CD4-positive, alpha-beta T cell treated with Interleukin-15 for 1 hour (primary cell): ENCODE measurements around the gene TNFAIP2.
"Not testable (repeated sequence)": the region's sequence is repeated elsewhere in the genome, so short reads cannot be mapped to it uniquely, and the experiment has no call there.

Experiments
- DNase-seq: peaks from one replicate; pipeline ENCODE4 v3.0.0-alpha.2; 2020

Gene TNFAIP2

DNA sequence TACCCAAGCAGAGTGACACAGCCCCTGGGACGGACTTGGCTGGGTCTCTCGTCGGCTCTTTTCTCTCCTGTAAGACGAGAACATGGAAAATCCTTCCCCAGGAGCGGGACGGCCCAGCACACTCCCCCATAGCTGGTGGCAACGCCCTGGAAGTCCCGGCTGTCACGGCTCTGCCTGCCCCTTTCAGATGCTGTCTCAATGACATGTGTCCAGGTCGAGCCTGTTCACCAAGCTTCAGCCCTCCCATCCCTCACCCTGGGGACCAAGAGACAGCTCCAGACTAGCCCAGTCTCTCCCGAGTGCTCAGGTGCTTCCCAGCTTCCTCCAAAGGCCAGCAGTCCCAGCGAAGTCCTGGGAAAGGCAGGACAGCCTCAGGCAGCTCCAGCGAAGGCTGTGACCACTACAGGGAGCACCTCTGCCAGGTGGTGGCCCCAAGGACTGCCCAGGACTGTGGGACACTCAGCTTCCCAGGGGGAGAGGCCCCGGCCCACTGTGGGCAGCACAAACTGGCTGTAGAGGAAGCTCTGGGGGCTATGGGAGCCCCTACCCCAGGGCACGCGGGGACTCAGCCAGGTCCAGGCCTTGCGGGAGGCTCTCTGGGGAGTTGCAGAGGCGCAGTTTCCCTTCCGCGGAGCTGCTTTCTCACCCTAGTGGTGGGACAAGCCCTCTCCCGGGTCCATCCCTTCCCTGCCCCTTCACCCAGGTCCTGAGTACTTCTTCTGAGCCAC is 33.6 kb downstream of the TNFAIP2 start:
- DNase-seq = no peak

DNA sequence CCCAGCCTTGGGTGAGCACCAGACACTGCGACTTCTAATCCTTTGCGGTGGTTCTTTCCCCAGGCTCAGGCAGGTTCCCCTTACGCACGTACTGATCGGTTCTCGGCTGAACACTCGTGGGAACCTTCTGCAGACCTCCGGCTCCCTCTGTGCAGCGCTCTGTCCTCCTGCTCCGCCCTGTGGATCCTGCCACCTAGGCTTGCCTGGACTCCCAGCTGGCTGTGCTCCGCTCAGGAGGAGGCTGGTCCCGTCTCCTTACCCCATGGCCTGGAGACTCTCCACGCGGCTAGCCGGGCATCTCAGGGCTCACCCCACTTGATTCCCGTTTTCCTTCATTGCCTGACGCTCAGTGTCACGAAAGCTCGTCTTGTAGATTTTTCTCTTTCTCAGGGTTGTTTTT is 34.7 kb downstream of the TNFAIP2 start:
- no peak for DNase-seq

DNA sequence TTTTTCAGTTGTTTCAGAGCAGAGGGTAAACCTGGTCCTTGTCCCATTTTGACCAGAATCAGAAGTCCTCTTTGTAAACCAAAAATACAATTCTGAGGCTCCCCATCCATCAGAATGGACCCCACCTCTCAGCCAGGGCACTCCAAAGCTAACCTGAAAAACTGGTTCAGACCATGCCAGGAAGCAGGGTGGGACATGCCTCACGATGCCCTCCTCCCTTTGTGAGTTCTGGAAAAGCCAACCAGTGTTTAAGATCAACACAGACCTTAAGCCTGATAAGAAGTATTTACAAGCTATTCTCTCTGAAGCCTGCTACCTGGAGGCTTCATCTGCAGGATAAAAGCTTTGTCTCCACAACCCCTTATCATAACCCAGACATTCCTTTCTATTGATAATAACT is 35.4 kb downstream of the TNFAIP2 start:
- DNase-seq = no peak

DNA sequence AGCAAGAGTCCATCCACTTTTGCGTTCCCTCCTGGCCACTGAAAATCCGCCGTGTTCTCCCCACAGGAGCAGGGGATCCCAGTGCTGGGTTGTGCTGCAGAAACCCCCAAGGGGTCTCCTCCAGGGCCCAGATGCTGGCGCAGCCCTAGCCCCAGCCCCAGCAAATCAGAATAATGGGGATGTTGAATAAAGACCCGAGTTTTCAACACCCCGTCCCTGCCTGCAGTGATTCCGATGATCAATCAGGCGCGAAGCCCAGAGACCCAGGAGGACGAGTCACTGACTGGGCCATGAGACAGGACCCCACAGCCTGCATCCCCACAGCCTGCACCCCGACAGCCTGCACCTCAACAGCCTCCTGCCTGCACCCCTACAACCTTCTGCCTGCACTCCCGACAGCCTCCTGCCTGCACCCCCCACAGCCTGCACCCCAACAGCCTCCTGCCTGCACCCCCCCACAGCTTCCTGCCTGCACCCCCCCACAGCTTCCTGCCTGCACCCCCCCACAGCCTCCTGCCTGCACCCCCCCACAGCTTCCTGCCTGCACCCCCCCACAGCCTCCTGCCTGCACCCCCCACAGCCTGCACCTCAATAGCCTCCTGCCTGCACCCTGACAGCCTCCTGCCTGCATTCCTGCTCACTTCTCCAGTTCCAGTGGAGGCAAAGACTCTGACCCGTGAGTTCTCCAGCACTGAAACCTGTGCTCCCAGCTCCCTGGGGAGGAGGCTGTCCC is 37.2 kb downstream of the TNFAIP2 start:
- no peak for DNase-seq

DNA sequence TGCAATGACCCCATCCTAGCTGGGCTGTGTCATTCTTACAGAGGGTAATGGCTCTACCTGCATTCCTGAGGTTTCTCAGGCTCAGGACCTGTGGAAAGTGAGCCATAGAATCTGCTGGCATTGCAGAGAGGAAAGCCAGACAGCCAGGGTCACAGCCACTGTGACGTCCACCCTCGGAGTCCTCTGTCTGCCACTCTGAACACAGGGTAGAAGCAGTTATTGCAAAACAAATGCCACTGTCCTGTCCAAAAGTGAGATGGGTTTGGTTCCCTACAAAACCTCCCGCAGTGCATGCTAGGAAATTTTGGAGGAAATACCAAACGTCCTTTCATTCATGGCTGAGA is 37.8 kb downstream of the TNFAIP2 start:
- no peak for DNase-seq

DNA sequence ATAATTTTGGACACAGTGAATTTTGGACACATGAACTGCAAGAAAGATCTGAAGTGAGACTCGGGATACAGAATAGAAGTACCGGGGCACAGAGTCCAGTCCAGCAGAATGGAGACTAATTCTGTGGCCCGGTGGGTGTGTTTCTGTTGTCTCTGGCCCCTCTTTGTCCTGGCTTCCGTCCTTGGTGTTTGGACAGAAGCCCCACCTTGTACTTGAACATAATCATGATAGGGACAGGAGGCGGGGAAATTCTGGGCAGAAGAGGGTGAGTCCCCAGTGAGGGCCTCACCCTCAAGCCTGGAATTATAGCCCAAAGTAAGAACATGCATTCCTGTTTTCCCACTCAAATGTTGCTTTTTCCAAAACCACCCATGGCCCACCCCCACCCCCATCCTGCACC is 39.9 kb downstream of the TNFAIP2 start:
- DNase-seq = no peak

DNA sequence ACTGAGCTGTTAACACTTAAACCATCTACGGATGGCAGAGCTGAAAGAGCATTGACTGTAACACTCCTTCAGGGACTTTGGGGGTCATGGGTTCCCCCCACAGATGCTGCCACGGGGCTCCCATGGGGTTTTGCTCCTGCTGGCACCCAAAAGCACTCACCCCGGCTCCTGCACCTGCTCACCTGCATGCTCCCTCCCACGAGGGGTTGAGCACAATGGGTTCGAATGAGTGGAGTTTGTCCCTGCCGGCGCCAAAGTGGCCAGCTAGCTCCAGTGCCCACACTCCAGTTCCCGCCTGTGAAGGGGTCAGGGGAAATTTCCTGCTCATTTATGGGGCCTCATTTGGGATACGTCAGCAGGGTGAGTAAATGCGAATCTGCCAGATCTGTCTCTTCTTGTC is 40.7 kb downstream of the TNFAIP2 start:
- DNase-seq = no peak

DNA sequence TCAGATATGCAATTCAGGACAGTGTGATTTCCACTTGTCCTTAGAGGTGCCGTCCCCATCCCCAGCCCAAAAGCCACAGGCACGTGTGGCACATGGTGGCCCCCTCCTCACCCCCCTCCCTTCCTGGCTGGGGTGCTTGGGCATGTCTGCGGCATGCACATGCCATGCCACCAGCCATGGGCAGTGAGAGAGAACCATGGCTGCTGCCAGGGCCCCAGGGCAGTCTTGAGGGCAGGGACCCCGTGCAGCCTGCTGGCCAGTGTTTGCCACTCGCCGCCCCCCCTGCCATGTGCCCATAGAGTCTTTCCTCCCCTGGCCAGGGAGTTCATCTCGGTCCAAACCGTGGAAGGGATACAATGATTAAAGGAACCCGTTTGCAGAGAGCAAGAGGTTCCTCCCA is 41.5 kb downstream of the TNFAIP2 start:
- DNase-seq = no peak

DNA sequence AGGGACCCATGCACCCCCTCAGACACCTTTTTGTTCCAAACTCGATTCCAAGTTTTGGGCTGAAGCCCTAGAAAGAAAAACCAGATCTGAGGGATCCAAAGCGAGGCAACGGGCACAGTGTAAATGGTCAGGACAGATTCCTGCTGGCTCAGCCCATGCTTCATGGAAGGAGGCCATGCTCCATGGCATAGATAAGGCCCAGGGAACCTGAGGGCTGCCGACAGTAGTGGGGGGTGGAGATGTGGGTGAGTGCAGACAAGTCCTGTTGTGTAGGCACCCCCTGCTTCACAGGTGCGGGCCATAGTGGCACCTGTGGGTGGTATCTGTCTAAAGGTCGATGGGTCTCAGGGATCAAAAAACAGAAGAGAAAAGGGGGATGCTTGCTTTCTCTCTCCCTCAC is 42.1 kb downstream of the TNFAIP2 start:
- no peak for DNase-seq

DNA sequence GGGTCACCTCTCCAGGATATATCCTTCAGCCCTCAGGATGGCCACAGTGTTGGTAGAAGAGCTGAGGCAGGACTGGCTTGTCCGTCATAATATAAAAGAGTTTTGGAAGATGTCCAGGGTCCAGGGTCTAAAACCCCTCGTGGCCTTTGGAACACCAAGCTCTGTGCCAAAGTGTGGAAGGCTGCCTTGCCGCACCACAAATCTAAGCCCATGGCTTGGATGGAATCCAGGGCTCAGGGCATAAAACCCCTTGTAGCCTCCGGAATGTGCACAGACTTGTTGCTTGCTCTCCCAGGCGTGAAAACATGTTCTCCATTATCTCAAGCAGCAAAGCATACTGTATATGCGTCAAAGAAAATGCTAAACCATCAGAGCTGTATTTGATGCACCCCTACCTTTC is 46.7 kb downstream of the TNFAIP2 start:
- no peak for DNase-seq

DNA sequence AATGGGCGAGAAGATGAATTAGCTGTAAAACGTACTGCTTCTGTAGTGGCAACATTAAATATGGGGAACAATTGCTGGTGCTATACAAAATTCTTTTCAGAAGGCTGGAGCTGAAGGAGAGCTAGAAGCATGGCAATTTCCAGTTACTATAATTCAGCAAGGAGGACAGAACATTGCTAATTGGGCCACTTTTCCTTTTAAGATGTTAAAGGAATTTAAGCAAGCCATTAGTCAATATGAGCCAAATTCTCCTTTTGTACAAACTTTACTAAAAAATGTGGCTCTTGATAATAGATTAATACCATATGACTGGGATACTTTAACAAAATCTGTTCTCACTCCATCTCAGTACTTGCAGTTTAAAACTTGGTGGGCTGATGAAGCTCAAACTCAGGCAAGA is 47.9 kb downstream of the TNFAIP2 start:
- not testable (repeated sequence) for DNase-seq

DNA sequence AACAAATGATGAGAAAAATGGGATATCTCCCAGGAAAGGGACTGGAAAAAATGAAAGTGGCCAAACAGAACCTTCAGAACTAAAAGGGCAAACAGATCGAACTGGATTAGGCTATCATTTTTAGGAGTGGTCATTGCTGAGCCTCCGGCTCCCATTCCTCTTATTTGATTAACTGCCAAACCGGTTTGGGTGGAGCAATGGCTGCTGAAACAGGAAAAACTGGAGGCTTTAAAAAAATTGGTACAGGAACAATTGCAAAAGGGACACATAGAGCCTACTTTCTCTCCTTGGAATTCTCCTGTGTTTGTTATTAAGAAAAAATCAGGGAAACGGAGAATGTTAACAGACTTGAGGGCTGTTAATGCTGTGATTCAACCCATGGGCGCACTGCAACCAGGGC is 49.7 kb downstream of the TNFAIP2 start:
- no peak for DNase-seq

DNA sequence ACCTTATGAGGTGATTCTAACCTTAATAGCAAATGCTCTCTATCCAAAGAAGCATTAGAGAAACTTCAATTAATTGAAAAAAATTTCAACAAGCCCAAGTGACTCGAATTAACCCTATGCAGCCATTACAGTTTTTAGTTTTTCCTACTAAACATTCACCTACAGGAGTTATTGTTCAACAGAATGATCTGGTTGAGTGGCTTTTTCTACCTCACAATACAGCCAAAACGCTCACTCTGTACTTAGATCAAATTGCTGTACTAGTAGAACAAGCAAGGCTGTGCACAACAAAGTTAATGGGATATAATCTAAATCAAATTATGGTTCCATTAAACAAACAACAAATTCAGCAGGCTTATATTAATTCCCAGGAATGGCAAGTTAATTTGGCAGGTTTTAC is 50.6 kb downstream of the TNFAIP2 start:
- DNase-seq = not testable (repeated sequence)

DNA sequence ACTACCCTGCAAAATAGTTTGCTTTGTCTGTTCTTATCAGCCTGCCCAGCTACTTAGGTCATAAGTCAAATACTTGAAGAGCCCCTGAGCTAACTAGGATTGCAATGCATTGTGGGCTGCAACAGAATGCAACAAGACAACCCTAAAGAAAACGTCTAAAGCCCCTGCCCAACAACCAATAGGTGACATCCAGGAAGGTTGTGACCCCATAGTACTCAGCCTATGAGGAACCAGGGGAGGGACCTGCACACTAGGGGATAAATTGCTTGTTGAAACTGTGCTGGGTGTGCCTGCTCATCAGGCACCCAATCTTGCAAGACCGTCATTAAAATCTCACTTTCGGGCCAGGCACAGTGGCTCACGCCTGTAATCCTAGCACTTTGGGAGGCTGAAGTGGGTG is 52.9 kb downstream of the TNFAIP2 start:
- DNase-seq = not testable (repeated sequence)

DNA sequence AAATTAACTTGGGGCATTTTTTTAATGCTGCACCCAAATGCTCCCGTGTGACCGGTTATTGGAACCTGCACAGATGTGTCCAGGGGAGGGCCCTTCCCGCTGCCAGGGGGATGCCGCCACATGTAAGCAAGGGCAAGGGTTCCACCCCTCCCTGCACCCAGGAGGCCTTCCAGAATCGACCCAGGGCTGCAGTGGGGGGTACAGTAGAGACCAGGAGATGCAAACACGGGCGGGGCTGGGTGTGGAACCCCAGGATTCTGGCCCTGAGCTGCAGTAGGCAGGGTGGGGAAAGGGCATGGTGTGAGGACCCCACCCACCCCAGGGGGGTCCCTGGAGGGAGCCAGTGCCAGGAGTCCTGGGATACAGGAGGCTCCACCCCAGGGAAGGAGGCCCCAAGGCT is 54.1 kb downstream of the TNFAIP2 start:
- DNase-seq = no peak

DNA sequence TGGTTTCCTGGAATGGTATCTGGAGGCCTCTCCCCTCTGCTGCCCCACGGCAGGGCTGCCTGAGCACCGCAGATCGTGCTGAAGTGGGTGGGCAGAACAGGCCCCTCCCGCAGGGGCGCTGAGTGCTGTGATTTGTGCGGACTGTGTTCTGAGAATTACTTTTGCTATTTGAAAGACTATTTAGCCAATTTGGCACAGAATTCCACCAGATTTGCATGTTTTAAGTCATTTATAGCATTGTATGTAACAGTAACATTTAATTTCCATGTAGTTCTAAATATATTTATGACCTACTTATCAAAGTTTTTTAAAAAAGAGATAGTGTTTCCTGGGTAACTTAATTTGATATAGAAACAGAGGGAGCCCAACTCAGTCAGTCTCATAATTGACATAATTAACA is 55.3 kb downstream of the TNFAIP2 start:
- no peak for DNase-seq

DNA sequence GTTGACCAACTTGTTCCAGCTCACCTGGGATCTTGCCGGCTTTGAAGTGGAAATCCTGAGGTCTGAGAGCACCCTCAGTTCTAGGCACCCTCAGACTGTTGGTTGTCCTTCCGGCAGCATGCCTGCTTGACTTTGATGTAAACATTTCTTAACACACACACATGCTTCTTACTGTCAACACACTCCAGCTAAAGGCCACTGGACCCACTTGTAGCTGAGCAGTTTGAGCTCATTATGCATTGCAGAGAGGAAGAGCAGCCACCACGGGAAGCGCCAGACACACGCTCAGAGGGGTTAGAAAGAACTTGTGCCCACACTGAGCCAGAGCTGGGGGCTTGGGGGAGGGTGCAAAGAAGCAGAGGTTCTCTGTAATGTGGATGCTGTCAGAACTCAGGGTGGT is 55.8 kb downstream of the TNFAIP2 start:
- no peak for DNase-seq

DNA sequence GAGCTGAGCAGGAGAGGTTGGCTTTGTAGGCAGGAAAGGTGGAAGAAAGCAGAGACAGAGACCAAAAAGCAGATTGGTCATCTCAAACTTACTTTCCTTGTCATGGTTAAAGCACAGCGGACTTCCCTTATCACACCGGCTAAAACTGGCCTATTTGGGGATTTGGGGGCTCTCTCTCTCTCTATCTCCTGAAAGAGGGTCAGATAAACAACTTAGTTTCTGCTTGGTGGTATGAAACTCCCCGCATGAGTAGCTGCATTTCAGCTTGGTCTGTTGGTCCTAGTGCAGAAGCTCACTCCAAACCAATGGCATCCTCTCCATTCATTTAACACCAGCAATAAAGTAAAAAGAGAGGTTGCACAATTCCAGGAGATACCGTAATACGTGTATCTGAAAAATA is 57.1 kb downstream of the TNFAIP2 start:
- DNase-seq = no peak

DNA sequence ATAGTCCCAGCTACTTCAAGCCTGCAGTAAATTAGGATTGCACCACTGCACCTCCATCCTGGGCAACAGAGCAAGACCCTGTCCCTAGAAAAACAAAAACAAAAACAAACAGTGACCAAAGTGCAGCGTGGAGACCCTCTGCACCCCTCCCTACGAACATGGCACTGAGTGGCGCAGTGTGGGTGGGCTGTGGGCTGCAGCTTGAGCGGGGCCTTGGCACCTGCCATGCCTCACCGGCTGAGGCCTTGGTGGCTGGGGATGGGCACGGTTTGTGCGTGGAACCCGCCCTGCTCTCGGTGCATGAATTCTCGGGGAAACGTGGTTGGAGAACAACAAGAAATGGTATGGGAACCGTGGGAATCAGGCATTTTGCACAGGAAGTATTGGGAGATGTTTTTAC is 60.8 kb downstream of the TNFAIP2 start:
- DNase-seq = no peak

DNA sequence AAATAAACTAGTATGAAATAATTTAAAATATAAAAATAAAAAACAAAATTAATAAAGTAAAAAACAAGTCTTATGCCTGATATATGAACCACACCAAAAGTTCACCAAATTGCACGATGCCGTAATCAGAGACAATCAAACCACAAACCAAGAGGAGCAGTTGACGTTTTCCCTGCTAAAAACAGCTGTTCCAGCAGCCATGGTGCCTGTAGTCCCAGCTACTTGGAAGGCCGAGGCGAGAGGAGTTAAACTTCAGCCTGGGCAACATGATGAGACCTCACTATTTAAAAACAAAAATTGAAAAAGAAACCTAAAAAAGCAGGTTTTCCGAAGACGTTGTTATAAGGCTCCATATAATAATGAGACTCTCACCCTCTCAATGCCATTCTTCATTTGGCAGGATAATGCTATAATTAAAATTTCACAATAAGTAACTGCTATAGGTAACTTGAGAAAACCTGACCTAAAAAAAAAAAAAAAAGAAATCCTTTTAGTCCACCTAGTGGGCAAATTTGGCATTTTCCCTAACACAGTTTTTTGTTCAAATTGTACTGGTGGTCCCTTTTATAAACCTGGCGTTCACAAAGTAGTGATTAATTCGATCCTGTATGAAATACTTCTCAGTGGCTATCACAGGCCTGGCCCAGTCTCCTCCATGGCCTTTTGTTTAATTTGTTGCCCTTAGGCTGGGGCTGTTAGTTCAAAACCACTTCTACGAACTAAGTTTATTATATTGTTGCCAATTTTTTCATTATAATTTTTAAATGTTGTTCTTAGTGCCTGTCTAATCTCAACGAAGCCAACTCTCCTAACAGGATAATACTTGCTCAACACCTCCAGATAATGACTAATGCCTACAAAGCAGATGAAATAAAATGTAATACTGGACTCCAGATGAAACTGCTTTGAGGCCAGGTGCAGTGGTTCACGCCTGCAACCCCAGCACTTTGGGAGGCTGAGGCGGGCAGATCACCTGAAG is 62.1 kb downstream of the TNFAIP2 start:
- no peak for DNase-seq

DNA sequence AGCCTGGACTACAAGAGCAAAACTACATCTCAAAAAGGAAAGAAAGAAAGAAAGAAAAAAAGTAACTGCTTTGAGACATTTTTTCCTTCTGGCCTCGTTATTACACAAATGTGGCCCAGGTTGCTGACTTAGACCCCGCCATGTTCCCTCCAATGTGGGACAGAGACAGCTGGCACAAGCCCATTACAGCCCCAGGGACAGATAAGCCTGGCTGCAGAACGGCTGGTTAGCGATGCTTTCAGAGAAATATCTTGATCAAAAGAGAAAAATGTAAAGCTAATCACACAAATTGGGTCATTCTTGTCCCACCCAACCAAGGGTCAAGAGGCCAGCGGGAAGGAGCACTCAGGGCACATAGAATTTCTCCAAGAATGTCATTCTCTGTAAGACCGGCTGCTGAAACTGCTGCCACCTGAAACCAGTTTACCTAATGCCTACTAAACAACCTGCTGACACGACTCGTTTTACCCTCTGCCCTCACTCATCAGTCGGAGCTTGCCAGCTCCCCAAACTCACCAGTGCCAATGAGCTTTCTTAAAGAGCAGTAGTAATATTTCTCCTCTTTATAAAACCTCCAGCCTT is 63.1 kb downstream of the TNFAIP2 start:
- no peak for DNase-seq
